HG03066 (cell line): ENCODE measurements around the gene ACKR1.

Source experiments
- ATAC-seq: cut with Tn5 transposase; IDR thresholded peaks from one replicate; pipeline ENCODE4 v1.9.1; 2021; ENCODE audit warnings: low read depth; ENCODE audit not compliant: unreplicated experiment

The ACKR1 gene

GRCh38 chr1:159204161-159205141, at the start of gene ACKR1:
TSS of gene ACKR1 (plus strand) at chr1:159204875. CDS start at chr1:159204960, 85 bp downstream.
- no peak for ATAC-seq

- ATAC-seq, result peak; percentile 96
Measured at GRCh38 chr1:159161001-159161718, 43.5 kb upstream of the ACKR1 start.

- no peak for ATAC-seq
Measured at GRCh38 chr1:159161719-159162026, 43.0 kb upstream of the ACKR1 start.

GRCh38 chr1:159162516-159163265, 42.0 kb upstream of the ACKR1 start:
- ATAC-seq, result no peak

GRCh38 chr1:159163614-159164228, 41.0 kb upstream of the ACKR1 start:
- no peak for ATAC-seq

- no peak for ATAC-seq
Measured at GRCh38 chr1:159168043-159168442, 36.6 kb upstream of the ACKR1 start.

GRCh38 chr1:159170639-159171038, 34.0 kb upstream of the ACKR1 start:
- no peak for ATAC-seq

GRCh38 chr1:159171254-159171687, 33.4 kb upstream of the ACKR1 start, which contains the start of gene CADM3:
TSS of gene CADM3 (plus strand) at chr1:159171615. CDS start at chr1:159171766, 151 bp downstream.
- ATAC-seq, result no peak

- ATAC-seq, result no peak
Measured at GRCh38 chr1:159171688-159172501, 32.8 kb upstream of the ACKR1 start.

GRCh38 chr1:159172614-159173291, 31.9 kb upstream of the ACKR1 start:
- no peak for ATAC-seq

- no peak for ATAC-seq
Measured at GRCh38 chr1:159173320-159173719, 31.4 kb upstream of the ACKR1 start.

GRCh38 chr1:159175571-159175970, 29.1 kb upstream of the ACKR1 start:
- ATAC-seq, result no peak

GRCh38 chr1:159177272-159177907, 27.3 kb upstream of the ACKR1 start:
- no peak for ATAC-seq

- no peak for ATAC-seq
Measured at GRCh38 chr1:159179906-159180305, 24.8 kb upstream of the ACKR1 start.

GRCh38 chr1:159180516-159180915, 24.2 kb upstream of the ACKR1 start:
- ATAC-seq, result no peak

GRCh38 chr1:159181328-159182024, 23.2 kb upstream of the ACKR1 start:
- no peak for ATAC-seq

GRCh38 chr1:159184201-159184600, 20.5 kb upstream of the ACKR1 start:
- no peak for ATAC-seq

GRCh38 chr1:159185121-159185520, 19.6 kb upstream of the ACKR1 start:
- no peak for ATAC-seq
